Calu3 (cell line): ENCODE results near the gene HOGA1. TPM values are rescaled to one million over a fixed set of nuclear protein-coding genes. Genes with fewer than 3 reads are reported as not detected.
"Not testable (repeated sequence)": the region's sequence is repeated elsewhere in the genome, so short reads cannot be mapped to it uniquely, and the experiment has no call there.

Experiments
- BruUV-seq: library from RNA; stranded (reverse); fragments of 400-500 nt; replicated peaks from 2 replicates; lab custom pipeline; 2021; lab: Mats Ljungman, UMichigan
- CTCF ChIA-PET: fragments of 300-600 bp; sonication (Branson Sonifier 250); formaldehyde crosslinking; loops from one replicate; lab custom pipeline; 2022; ENCODE audit warnings: antibody characterized with exemption; lab: Charles Lee
- DNase-seq: peaks from one replicate; pipeline ENCODE4 v3.0.0; 2022
- H3K27ac Mint-ChIP-seq: one replicate; pipeline ENCODE4 v1.8.0; 2022; ENCODE audit warnings: mixed read lengths; ENCODE audit not compliant: unreplicated experiment
- H3K27me3 Mint-ChIP-seq: one replicate; pipeline ENCODE4 v1.8.0; 2022; ENCODE audit warnings: mixed read lengths; ENCODE audit not compliant: unreplicated experiment
- H3K36me3 Mint-ChIP-seq: one replicate; pipeline ENCODE4 v1.8.0; 2022; ENCODE audit warnings: mild to moderate bottlenecking, moderate library complexity, mixed read lengths; ENCODE audit not compliant: insufficient read depth, unreplicated experiment
- H3K4me1 Mint-ChIP-seq: one replicate; pipeline ENCODE4 v1.8.0; 2022; ENCODE audit warnings: mild to moderate bottlenecking, low read depth, mixed read lengths; ENCODE audit not compliant: unreplicated experiment
- H3K4me3 Mint-ChIP-seq: one replicate; pipeline ENCODE4 v1.8.0; 2022; ENCODE audit warnings: mild to moderate bottlenecking, low read depth, moderate library complexity, mixed read lengths; ENCODE audit not compliant: unreplicated experiment
- H3K9me3 Mint-ChIP-seq: one replicate; pipeline ENCODE4 v1.8.0; 2022; ENCODE audit warnings: low read depth, mixed read lengths; ENCODE audit not compliant: unreplicated experiment
- intact Hi-C: fragments of 100-400 bp; cut with micrococcal nuclease; formaldehyde crosslinking; loops from one replicate; pipeline ENCODE4 v1.10.0; 2022; ENCODE audit not compliant: unreplicated experiment
- total RNA-seq: library from RNA; stranded (reverse); gene quantifications from 2 replicates; pipeline ENCODE4 v1.2.3, GENCODE V29; 2022
- TF ChIP-seq, protein P1 (sequence below): fragments of 200-600 bp; IDR thresholded peaks from one replicate; pipeline ENCODE4 v1.8.0; 2022; ENCODE audit warnings: antibody characterized with exemption; ENCODE audit not compliant: unreplicated experiment

Gene HOGA1
- total RNA-seq, 1 experiment from 2014 or later: 7.9 TPM

DNA sequence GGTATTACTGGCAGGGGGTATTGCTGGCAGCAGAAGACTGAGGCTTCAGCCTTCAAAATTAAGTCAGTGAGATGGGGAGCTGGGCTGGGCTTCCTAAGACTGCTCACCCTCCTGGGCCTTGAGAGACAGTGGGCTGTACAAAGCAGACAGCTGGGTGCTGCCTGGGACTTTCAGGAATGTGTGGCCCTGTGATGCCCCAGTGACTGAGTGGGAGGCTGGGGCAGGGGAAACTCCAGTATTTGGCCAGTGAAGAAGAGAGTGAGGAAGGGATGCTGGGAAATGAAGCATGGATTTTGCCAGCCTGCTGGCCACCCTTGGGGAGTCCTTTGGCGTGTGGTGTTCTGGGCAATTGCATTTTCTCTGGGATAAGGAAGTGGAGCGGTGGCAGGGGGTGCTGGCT is 11.2 kb upstream of the HOGA1 start:
- peaks cover 4% of the 10 kb centered on the region for H3K36me3 Mint-ChIP-seq
- CTCF ChIA-PET: interaction anchor here (1.1 to 2.5 kb wide), 3 partner anchors 12 to 39 kb away, joined by 3 to 21 read pairs (median 7); partner anchors contain the start of gene HOGA1
- intact Hi-C loops: no loop called here
- peak overlapping the region; percentile 47 for H3K27ac Mint-ChIP-seq
- H3K9me3 Mint-ChIP-seq: no peaks in the 10 kb centered on the region
- BruUV-seq: no TSS peak
- peaks cover 45% of the 10 kb centered on the region for H3K4me1 Mint-ChIP-seq
- H3K27me3 Mint-ChIP-seq: no peaks in the 10 kb centered on the region
- peak overlapping the region; percentile 28 for H3K4me3 Mint-ChIP-seq
- no peak for DNase-seq
- TF ChIP-seq, protein P1, sequence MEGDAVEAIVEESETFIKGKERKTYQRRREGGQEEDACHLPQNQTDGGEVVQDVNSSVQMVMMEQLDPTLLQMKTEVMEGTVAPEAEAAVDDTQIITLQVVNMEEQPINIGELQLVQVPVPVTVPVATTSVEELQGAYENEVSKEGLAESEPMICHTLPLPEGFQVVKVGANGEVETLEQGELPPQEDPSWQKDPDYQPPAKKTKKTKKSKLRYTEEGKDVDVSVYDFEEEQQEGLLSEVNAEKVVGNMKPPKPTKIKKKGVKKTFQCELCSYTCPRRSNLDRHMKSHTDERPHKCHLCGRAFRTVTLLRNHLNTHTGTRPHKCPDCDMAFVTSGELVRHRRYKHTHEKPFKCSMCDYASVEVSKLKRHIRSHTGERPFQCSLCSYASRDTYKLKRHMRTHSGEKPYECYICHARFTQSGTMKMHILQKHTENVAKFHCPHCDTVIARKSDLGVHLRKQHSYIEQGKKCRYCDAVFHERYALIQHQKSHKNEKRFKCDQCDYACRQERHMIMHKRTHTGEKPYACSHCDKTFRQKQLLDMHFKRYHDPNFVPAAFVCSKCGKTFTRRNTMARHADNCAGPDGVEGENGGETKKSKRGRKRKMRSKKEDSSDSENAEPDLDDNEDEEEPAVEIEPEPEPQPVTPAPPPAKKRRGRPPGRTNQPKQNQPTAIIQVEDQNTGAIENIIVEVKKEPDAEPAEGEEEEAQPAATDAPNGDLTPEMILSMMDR: no peak

DNA sequence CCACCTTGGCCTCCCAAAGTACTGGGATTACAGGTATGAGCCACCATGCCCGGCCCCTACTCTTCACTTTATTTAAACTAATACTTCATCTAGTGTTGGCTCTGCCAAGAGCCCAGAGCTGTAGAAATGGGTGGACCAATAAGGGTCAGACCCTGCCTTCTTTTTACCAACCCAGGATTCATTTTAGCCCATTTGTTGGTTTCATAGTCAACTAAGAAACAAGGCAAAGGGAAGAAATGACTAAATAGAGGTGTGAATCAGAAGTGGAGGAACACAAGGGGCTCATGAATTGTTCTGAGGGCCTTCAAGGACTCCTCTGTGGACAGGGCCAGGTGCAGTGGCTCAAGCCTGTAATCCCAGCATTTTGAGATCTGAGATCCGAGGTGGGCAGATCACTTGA is 10.5 kb upstream of the HOGA1 start:
- H3K27me3 Mint-ChIP-seq: no peaks in the 10 kb centered on the region
- H3K27ac Mint-ChIP-seq: no peak overlapping the region
- CTCF ChIA-PET: interaction anchor here (2.4 kb wide), 1 partner anchor 10 kb away, joined by 7 read pairs; the partner anchor contains the start of gene HOGA1
- no TSS peak for BruUV-seq
- no peak overlapping the region for H3K4me3 Mint-ChIP-seq
- peaks cover 45% of the 10 kb centered on the region for H3K4me1 Mint-ChIP-seq
- H3K9me3 Mint-ChIP-seq: no peaks in the 10 kb centered on the region
- H3K36me3 Mint-ChIP-seq: peaks cover 4% of the 10 kb centered on the region
- DNase-seq: no peak
- TF ChIP-seq, protein P1: no peak
- intact Hi-C loops: no loop called here

DNA sequence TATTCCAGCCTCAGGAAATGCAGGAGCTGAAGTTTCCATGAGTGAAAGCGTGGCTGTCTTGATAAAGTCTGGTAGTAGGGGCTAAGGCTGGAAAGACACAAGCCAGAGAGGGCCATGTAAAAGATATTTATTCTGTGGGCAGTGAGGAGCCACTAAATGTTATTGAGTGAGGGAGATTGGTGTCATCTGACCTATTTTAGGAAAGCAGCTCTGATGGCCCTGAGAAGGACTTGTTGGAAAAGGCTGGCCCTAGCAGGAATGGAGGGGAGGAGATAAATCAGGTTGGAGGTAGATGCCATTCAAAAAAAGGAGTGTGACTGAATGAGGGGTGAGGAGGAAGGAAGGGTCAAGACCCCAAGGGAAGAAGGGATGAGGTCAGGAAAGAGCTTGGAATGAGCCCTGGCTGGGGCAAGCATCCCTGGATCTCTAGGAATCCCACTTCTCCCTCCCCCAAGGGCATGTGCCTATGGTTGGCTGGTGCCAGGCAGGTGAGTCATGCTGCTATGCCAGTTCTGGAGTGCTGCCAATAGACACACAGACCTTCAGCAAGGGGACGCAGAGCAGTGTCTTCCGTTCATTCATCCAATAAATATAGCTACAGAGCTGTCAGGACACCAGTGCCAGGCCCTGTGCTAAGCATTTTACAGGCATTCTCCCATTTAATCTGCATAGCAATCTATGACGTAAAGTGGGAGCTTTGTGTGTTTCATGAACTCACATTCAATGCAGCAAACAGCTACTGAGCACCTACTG is 9.6 kb upstream of the HOGA1 start:
- TF ChIP-seq, protein P1: no peak
- Mint-ChIP-seq H3K4me3 (no peak overlapping the region), H3K4me1 (peaks cover 45% of the 10 kb centered on the region), H3K27me3 (no peaks in the 10 kb centered on the region), H3K36me3 (peaks cover 4% of the 10 kb centered on the region), H3K9me3 (no peaks in the 10 kb centered on the region), H3K27ac (peak overlapping the region; percentile 73)
- DNase-seq: peak; percentile 84
- no TSS peak for BruUV-seq
- intact Hi-C loops: no loop called here
- CTCF ChIA-PET: interaction anchor here (0.6 to 2.4 kb wide), 4 partner anchors 9 to 151 kb away, joined by 3 to 7 read pairs (median 4); partner anchors contain the start of gene HOGA1

DNA sequence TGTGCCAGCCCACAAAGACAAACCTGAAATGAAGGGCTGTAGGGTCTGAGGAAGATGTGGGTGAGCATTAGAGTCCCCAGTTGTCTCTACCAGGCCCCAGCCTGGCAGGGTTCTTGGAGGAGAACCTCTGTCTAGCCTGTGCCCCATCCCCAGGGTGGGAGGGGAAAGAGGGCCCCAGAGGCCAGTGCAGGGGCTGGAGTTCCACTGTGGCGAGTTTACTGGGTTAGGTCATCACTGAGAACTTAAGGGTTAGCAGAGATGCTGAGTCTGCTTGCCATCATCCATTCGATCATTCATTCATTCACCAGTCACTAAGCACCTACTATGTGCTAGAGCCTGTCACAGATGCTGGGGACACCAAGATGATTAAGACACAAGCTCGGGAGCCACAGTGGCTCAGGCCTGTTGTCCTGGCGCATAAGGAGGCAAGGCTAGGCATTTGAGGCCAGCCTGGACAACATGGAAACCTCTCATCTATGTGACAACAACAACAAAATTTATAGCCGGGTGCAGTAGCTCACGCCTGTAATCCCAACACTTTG is 9.0 kb upstream of the HOGA1 start:
- peaks cover 51% of the 10 kb centered on the region for H3K4me1 Mint-ChIP-seq
- H3K27ac Mint-ChIP-seq: peak overlapping the region; percentile 73
- no peak for DNase-seq
- TF ChIP-seq, protein P1: no peak
- no TSS peak for BruUV-seq
- H3K36me3 Mint-ChIP-seq: peaks cover 4% of the 10 kb centered on the region
- intact Hi-C loops: no loop called here
- no peaks in the 10 kb centered on the region for H3K27me3 Mint-ChIP-seq
- H3K9me3 Mint-ChIP-seq: no peaks in the 10 kb centered on the region
- CTCF ChIA-PET: interaction anchor here (0.6 to 2.4 kb wide), 3 partner anchors 9 to 111 kb away, joined by 3 to 7 read pairs (median 4); partner anchors contain the start of gene HOGA1
- H3K4me3 Mint-ChIP-seq: no peak overlapping the region

DNA sequence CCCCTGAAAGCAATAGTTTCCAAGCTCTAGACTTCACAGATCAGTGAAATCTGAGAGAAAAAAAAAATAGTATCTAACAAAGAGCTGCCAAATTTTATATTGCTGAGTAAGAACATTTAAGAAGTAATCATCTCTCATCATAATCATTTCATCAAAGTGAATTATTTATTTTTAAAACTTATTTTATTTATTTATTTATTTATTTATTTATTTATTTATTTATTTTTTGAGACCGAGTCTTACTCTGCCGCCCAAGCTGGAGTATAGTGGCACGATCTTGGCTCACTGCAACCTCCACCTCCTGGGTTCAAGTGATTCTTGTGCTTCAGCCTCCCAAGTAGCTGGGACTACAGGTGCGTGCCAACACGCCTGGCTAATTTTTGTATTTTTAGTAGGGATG is 7.7 kb upstream of the HOGA1 start:
- H3K4me3 Mint-ChIP-seq, H3K9me3 Mint-ChIP-seq, H3K27me3 Mint-ChIP-seq, intact Hi-C loops, DNase-seq, BruUV-seq, H3K36me3 Mint-ChIP-seq, H3K27ac Mint-ChIP-seq, CTCF ChIA-PET: not testable (repeated sequence)
- H3K4me1 Mint-ChIP-seq: peaks cover 51% of the 10 kb centered on the region
